OCI-LY3 (cell line): Measurements from ENCODE around the gene PDE4C.

Source experiments
- H2AFZ ChIP-seq: fragments of 200-600, 300-600 bp; shearing (Covaris generic); 2 replicates; pipeline ENCODE4 v1.6.0; 2014; ENCODE audit warnings: antibody characterized with exemption, low read depth, low read length
- H3K27ac ChIP-seq: fragments of 200-600, 300-600 bp; sonication (generic); 2 replicates; pipeline ENCODE4 v1.5.1; 2014; ENCODE audit warnings: mild to moderate bottlenecking, low read length, moderate library complexity, mixed read lengths
- H3K27me3 ChIP-seq: fragments of 200-600, 300-600 bp; sonication (generic); 2 replicates; pipeline ENCODE4 v1.6.1; 2014; ENCODE audit warnings: low read depth, low read length, mixed read lengths
- H3K36me3 ChIP-seq: fragments of 200-600, 300-600 bp; sonication (generic); replicated peaks from 2 replicates; pipeline ENCODE3; 2014; ENCODE audit warnings: low read depth, low read length, mixed read lengths
- H3K4me1 ChIP-seq: fragments of 300-600, 200-600 bp; sonication (generic); 2 replicates; pipeline ENCODE4 v1.6.1; 2014; ENCODE audit warnings: low read length, mixed read lengths
- H3K4me2 ChIP-seq: fragments of 200-600, 300-600 bp; sonication (generic); 2 replicates; pipeline ENCODE4 v1.6.1; 2014; ENCODE audit warnings: low read length, mixed read lengths
- H3K4me3 ChIP-seq: fragments of 300-600, 200-600 bp; sonication (generic); 2 replicates; pipeline ENCODE4 v1.5.1; 2014; ENCODE audit warnings: antibody characterized with exemption, mild to moderate bottlenecking, low read length, moderate library complexity
- H3K79me2 ChIP-seq: fragments of 300-600, 200-600 bp; shearing (Covaris generic); 2 replicates; pipeline ENCODE4 v1.6.1; 2014; ENCODE audit warnings: mild to moderate bottlenecking, low read length, mixed read lengths
- H3K9ac ChIP-seq: fragments of 300-600, 200-600 bp; shearing (Covaris generic); 2 replicates; pipeline ENCODE4 v1.6.0; 2014; ENCODE audit warnings: mild to moderate bottlenecking, low read length, moderate library complexity
- H3K9me3 ChIP-seq: fragments of 200-600, 300-600 bp; shearing (Covaris generic); 2 replicates; pipeline ENCODE4 v1.6.1; 2014; ENCODE audit warnings: low read length, mixed read lengths; ENCODE audit not compliant: insufficient read depth
- H4K20me1 ChIP-seq: fragments of 200-600, 300-600 bp; sonication (generic); 2 replicates; pipeline ENCODE4 v1.6.1; 2016; ENCODE audit warnings: low read length, mixed read lengths; ENCODE audit not compliant: insufficient read depth
- CTCF ChIP-seq: fragments of 200-600, 300-600 bp; sonication (generic); IDR thresholded peaks from 2 replicates; pipeline ENCODE4 v1.5.1; 2014; ENCODE audit warnings: antibody characterized with exemption, low read length, low read depth
- EZH2phosphoT487 ChIP-seq: fragments of 200-600 bp; shearing (Covaris generic); IDR thresholded peaks from 2 replicates; pipeline ENCODE4 v1.6.1; 2018; ENCODE audit warnings: antibody characterized with exemption, mixed run types, low read depth

Gene PDE4C

GRCh38 chr19:18262917-18263316 is 36.7 kb upstream of the PDE4C start:
- H3K9me3 ChIP-seq = no peaks in the 10 kb centered on the region
- H3K27me3 ChIP-seq = no peaks in the 10 kb centered on the region; the same call in 1 of the 2 replicates
- peaks cover 6% of the 10 kb centered on the region; the same call in 1 of the 2 replicates for H3K4me1 ChIP-seq
- no peaks in the 10 kb centered on the region for H3K79me2 ChIP-seq
- no peak overlapping the region for H3K9ac ChIP-seq
- no peak overlapping the region for H3K4me2 ChIP-seq
- H3K36me3 ChIP-seq = no peaks in the 10 kb centered on the region
- no peak overlapping the region for H3K4me3 ChIP-seq
- H2AFZ ChIP-seq = no peak overlapping the region
- H3K27ac ChIP-seq = no peak overlapping the region
- no peak for TF ChIP-seq CTCF
- TF ChIP-seq EZH2phosphoT487 = no peak
- H4K20me1 ChIP-seq = no peaks in the 10 kb centered on the region

GRCh38 chr19:18262144-18262543 is 35.9 kb upstream of the PDE4C start:
- Histone ChIP-seq H3K79me2 (no peaks in the 10 kb centered on the region), H3K4me3 (no peak overlapping the region), H3K4me2 (no peak overlapping the region), H3K27ac (no peak overlapping the region), H4K20me1 (no peaks in the 10 kb centered on the region), H3K36me3 (no peaks in the 10 kb centered on the region), H3K4me1 (peaks cover 6% of the 10 kb centered on the region; the same call in 1 of the 2 replicates), H3K27me3 (no peaks in the 10 kb centered on the region; the same call in 1 of the 2 replicates), H3K9ac (no peak overlapping the region), H3K9me3 (no peaks in the 10 kb centered on the region), H2AFZ (no peak overlapping the region)
- no peak for TF ChIP-seq EZH2phosphoT487
- no peak for TF ChIP-seq CTCF

GRCh38 chr19:18261474-18261873 is 35.2 kb upstream of the PDE4C start:
- no peaks in the 10 kb centered on the region for H3K36me3 ChIP-seq

GRCh38 chr19:18259893-18260292 is 33.7 kb upstream of the PDE4C start:
- Histone ChIP-seq H3K27me3 (peaks cover 2% of the 10 kb centered on the region; the same call in 1 of the 2 replicates), H3K36me3 (no peaks in the 10 kb centered on the region), H3K9me3 (no peaks in the 10 kb centered on the region), H3K4me2 (no peak overlapping the region), H3K9ac (no peak overlapping the region), H3K79me2 (no peaks in the 10 kb centered on the region), H3K4me3 (no peak overlapping the region), H2AFZ (no peak overlapping the region), H4K20me1 (no peaks in the 10 kb centered on the region), H3K4me1 (peaks cover 6% of the 10 kb centered on the region), H3K27ac (no peak overlapping the region)
- TF ChIP-seq EZH2phosphoT487 = no peak
- TF ChIP-seq CTCF = no peak

More at GRCh38 chr19:18261474-18261873, 35.2 kb upstream of the PDE4C start:
- Histone ChIP-seq H3K79me2 (no peaks in the 10 kb centered on the region), H4K20me1 (no peaks in the 10 kb centered on the region), H3K4me2 (no peak overlapping the region), H3K9me3 (no peaks in the 10 kb centered on the region), H3K4me3 (no peak overlapping the region), H3K9ac (no peak overlapping the region), H3K27ac (no peak overlapping the region), H3K27me3 (no peaks in the 10 kb centered on the region; the same call in 1 of the 2 replicates), H3K4me1 (peaks cover 6% of the 10 kb centered on the region; the same call in 1 of the 2 replicates), H2AFZ (no peak overlapping the region)
- TF ChIP-seq CTCF (no peak), EZH2phosphoT487 (no peak)
